WI38 (cell line): Measurements from ENCODE around the gene GALNT5.

Experiments used
- H3K4me3 ChIP-seq: 2 replicates; pipeline ENCODE4 v1.5.1; 2011; ENCODE audit warnings: low read depth, mild to moderate bottlenecking, control low read depth, low read length
- TF ChIP-seq, protein P1 (sequence below): IDR thresholded peaks from 2 replicates; pipeline ENCODE4 v1.5.1; 2012; ENCODE audit warnings: low read depth, mild to moderate bottlenecking, control low read depth, low read length

The GALNT5 gene

DNA sequence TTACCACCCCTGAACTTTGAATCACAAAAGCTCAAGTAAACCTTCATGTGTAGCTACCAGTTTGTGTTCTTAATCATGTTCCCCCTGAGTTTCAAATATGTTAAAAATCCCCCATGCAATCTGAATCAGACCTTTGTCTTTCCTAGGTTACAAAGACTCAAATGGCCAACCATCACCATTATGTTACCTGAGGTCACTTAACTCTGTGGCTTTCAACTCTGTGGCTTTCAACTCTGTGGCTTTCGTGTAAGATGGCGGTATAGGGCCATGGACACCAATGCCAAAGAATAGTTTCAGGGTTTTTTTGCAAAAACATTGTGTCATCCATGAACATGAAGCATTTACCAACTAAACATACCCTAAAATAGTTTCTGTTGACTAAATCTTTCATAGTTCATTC, 61.4 kb downstream of the GALNT5 start:
- H3K4me3 ChIP-seq = no peak overlapping the region
- TF ChIP-seq, protein P1, sequence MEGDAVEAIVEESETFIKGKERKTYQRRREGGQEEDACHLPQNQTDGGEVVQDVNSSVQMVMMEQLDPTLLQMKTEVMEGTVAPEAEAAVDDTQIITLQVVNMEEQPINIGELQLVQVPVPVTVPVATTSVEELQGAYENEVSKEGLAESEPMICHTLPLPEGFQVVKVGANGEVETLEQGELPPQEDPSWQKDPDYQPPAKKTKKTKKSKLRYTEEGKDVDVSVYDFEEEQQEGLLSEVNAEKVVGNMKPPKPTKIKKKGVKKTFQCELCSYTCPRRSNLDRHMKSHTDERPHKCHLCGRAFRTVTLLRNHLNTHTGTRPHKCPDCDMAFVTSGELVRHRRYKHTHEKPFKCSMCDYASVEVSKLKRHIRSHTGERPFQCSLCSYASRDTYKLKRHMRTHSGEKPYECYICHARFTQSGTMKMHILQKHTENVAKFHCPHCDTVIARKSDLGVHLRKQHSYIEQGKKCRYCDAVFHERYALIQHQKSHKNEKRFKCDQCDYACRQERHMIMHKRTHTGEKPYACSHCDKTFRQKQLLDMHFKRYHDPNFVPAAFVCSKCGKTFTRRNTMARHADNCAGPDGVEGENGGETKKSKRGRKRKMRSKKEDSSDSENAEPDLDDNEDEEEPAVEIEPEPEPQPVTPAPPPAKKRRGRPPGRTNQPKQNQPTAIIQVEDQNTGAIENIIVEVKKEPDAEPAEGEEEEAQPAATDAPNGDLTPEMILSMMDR = no peak

DNA sequence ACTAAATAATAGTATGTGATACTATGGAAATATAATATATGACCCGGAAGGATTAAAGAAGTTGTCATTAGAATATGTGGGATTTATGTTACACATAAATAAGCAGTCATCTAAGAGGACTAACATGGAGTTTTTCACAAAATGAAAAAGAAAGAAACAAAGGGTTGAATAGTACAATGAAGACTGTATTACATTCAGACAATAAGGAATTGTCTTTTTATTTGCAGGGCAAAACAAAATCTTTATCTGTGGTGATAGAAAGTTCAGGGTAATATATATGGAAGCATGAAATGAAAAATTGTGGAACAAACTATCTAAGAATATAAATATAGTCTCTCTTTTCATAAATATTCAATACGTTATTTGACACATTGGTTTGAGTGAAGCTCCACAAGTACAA, 62.3 kb downstream of the GALNT5 start:
- no peak overlapping the region for H3K4me3 ChIP-seq
- TF ChIP-seq, protein P1 = no peak

DNA sequence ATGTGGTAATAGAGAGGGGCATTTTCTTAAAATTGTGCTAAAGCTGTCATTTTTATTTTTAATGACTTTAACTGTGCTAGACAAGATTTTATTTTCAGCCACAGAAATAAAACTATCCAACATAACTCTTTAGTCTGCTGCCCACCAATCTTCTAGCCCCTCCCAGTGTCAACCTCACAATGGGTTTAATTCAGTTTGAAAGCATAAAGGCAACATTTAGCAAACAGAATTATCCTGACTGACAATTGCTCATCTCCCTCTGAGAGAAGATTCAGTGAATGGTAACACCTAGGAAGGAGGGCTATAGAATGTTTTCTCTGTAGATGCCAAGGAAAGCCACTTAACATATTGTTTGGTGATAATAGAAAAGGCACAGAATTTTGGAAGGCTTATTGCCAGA, 62.9 kb downstream of the GALNT5 start:
- H3K4me3 ChIP-seq = no peak overlapping the region
- TF ChIP-seq, protein P1 = no peak

DNA sequence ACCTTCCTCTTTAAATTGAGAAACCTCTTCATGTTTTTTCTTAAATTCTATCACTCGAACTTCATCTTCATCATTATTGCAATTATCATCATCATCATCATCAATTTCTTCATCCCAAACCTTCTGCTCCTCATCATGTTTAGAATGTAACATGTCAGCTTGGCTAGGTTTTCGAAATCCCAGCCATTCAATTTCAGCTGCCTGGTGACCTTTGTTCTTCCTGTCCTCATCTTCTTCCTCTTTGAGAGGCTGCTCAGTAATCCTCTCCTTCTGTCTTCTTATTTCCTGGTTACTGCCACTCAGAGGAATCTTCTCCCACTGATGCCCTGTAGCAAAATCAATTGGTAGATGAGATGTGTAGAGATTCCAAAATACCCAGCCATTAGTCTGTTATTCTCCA, 64.0 kb downstream of the GALNT5 start:
- TF ChIP-seq, protein P1 = no peak
- no peak overlapping the region for H3K4me3 ChIP-seq

DNA sequence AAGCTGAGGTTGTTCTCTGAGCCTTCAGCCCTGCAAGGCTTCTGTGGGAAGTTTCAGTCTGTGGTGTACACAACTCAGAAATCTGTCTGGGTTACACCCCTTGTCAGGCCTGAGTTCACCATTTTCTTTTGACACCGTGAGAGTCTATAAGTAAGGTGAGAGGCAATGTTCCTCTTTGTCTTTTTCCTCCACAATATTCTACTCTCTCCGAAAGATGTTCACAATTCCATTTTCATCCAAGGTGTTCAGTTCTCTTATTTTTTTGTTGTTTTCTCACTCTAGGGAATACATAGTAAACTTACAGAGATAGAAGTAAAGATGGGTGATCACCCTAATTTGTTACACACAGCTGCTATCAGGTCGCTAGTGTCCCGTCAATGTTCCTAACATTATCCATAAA, 64.9 kb downstream of the GALNT5 start:
- TF ChIP-seq, protein P1 = no peak
- H3K4me3 ChIP-seq = no peak overlapping the region

DNA sequence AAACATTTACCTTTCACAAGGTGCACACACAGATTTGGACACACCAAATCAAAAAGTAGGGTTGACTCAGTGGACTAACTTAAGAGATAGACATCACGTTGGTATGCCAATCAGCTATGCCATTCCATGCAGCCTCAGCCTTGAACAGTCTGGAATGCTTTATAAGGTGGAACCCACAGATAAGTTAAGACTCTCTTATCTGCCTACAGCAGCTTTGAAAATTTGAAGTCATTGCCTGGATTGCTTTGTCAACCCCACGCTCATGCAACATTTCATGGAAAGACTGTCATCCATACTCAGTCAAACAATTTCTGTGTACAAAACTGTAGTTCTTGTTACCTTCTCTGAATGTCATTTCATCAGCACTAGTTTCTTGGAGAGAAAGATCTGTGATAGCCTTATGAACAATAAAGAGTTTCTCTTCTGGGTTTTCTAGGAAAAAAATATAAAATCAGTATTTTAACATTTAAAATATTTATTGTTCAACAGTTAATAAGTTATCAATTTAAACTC, 66.9 kb downstream of the GALNT5 start:
- TF ChIP-seq, protein P1 = no peak

DNA sequence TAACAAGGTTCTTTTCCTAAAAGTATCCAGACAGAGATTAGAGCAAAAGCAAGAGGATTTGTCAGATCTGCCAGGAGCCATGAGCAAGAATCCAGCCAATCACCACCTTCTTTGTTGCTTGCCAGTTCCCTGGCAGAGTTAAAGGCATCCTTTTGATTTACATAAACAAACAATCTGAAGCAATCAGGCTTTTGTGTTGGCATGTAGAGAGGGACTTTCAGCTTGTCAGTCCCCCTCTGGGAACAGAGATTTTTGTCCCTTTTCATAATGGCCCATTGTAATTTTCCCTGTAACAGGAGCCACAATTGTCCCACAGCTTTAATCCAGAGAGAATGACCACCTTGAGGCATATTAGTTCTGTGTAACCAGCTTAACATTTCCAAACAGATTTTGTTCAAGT, 68.3 kb downstream of the GALNT5 start, which contains the start of gene ERMN:
Gene ERMN, minus strand, starts transcription at position 39 of the 400 bp plus-strand sequence. CDS start 182 bp downstream, outside the sequence.
- no peak within 1 kb of the TSS for H3K4me3 ChIP-seq
- TF ChIP-seq, protein P1 = no peak

More for the DNA sequence above, 66.9 kb downstream of the GALNT5 start:
- no peak overlapping the region for H3K4me3 ChIP-seq
